A673 (cell line): ENCODE results near the gene YPEL2. TPM values are rescaled to one million over a fixed set of nuclear protein-coding genes. Genes with fewer than 3 reads are reported as not detected.

Source experiments
- BruUV-seq: library from RNA; stranded (reverse); fragments of 400-500 nt; replicated peaks from 2 replicates; lab custom pipeline; 2021; lab: Mats Ljungman, UMichigan
- CTCF ChIA-PET: fragments of 300-600 bp; sonication (Branson Sonifier 250); formaldehyde crosslinking; loops from one replicate; lab custom pipeline; 2022; ENCODE audit warnings: antibody characterized with exemption; lab: Charles Lee
- POLR2A ChIA-PET: fragments of 300-600 bp; sonication (Branson Sonifier 250); formaldehyde crosslinking; loops from one replicate; lab custom pipeline; 2022; ENCODE audit warnings: antibody characterized with exemption; ENCODE audit not compliant: low non-redundant PET; lab: Charles Lee
- DNase-seq: peaks from one replicate; pipeline ENCODE4 v3.0.0-alpha.2; 2015; ENCODE audit warnings: low spot score
- H3K27ac ChIP-seq: fragments of 200-600 bp; sonication (generic); 2 replicates; pipeline ENCODE4 v1.5.1; 2016; ENCODE audit warnings: mixed run types, low read depth, mild to moderate bottlenecking, mixed read lengths, antibody characterized with exemption, low read length; ENCODE audit not compliant: poor library complexity, severe bottlenecking
- H3K27me3 ChIP-seq: fragments of 200-600 bp; sonication (generic); replicated peaks from 2 replicates; pipeline ENCODE4 v1.6.1; 2017; ENCODE audit warnings: mixed run types, low read depth, mild to moderate bottlenecking, mixed read lengths, antibody characterized with exemption, low read length; ENCODE audit not compliant: insufficient read depth, poor library complexity
- H3K36me3 ChIP-seq: fragments of 200-600 bp; sonication (generic); 2 replicates; pipeline ENCODE4 v1.6.1; 2016; ENCODE audit warnings: mixed run types, mild to moderate bottlenecking, mixed read lengths, antibody characterized with exemption, low read length; ENCODE audit not compliant: insufficient read depth, poor library complexity, severe bottlenecking
- H3K4me1 ChIP-seq: fragments of 200-600 bp; sonication (generic); 2 replicates; pipeline ENCODE4 v1.6.1; 2017; ENCODE audit warnings: mixed run types, mild to moderate bottlenecking, mixed read lengths, antibody characterized with exemption, low read length; ENCODE audit not compliant: insufficient read depth, poor library complexity, severe bottlenecking
- H3K4me3 ChIP-seq: fragments of 200-600 bp; sonication (generic); 2 replicates; pipeline ENCODE4 v1.5.1; 2016; ENCODE audit warnings: low read depth, mixed run types, mild to moderate bottlenecking, mixed read lengths, low read length; ENCODE audit not compliant: poor library complexity, severe bottlenecking
- H3K9me3 ChIP-seq: fragments of 200-600 bp; sonication (generic); 2 replicates; pipeline ENCODE4 v1.6.1; 2016; ENCODE audit warnings: mixed run types, low read depth, mild to moderate bottlenecking, mixed read lengths, antibody characterized with exemption, low read length; ENCODE audit not compliant: poor library complexity, severe bottlenecking
- EZH2 ChIP-seq: fragments of 200-600 bp; sonication (generic); IDR thresholded peaks from 2 replicates; pipeline ENCODE4 v1.6.1; 2017; ENCODE audit warnings: borderline replicate concordance, low read depth, mild to moderate bottlenecking, mixed read lengths, antibody characterized with exemption, low read length; ENCODE audit not compliant: poor library complexity, severe bottlenecking
- intact Hi-C: fragments of 100-400 bp; cut with micrococcal nuclease; formaldehyde crosslinking; loops from one replicate; pipeline ENCODE4 v1.10.0; 2022; ENCODE audit not compliant: unreplicated experiment
- total RNA-seq: library from RNA; stranded (reverse); gene quantifications from 2 replicates; pipeline ENCODE4 v1.2.3, GENCODE V29; 2021
- TF ChIP-seq, protein P1 (sequence below): fragments of 300-800, 200-600 bp; sonication (generic); conservative IDR thresholded peaks from 2 replicates; pipeline ENCODE4 v1.5.1; 2017; ENCODE audit warnings: low read depth, mild to moderate bottlenecking, antibody characterized with exemption, low read length, moderate library complexity, mixed read lengths

Gene YPEL2
- total RNA-seq, 1 experiment from 2014 or later: 0.60 TPM

DNA sequence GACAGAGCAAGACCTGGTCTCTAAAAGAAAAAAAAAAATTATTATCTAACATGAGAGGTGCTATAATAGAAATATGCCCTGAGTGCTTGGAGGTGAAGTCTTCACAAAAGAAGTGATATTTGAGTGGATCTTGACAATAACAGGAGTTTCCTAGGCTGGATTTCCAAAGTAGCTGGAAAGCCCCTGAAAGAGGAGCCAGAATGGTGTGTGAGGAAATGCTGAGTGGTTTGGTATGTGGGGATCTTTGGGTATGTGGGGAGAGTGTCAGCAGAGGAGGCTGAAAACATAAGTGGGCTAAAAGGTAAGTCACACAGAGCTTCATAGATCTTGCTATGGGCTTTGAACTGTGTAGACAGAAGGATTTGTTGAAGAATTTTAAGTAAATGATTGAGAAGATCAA is 100.1 kb downstream of the YPEL2 start:
- no peak for TF ChIP-seq EZH2
- TF ChIP-seq, protein P1, sequence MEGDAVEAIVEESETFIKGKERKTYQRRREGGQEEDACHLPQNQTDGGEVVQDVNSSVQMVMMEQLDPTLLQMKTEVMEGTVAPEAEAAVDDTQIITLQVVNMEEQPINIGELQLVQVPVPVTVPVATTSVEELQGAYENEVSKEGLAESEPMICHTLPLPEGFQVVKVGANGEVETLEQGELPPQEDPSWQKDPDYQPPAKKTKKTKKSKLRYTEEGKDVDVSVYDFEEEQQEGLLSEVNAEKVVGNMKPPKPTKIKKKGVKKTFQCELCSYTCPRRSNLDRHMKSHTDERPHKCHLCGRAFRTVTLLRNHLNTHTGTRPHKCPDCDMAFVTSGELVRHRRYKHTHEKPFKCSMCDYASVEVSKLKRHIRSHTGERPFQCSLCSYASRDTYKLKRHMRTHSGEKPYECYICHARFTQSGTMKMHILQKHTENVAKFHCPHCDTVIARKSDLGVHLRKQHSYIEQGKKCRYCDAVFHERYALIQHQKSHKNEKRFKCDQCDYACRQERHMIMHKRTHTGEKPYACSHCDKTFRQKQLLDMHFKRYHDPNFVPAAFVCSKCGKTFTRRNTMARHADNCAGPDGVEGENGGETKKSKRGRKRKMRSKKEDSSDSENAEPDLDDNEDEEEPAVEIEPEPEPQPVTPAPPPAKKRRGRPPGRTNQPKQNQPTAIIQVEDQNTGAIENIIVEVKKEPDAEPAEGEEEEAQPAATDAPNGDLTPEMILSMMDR: no peak
- Histone ChIP-seq H3K27me3 (no peaks in the 10 kb centered on the region), H3K9me3 (no peaks in the 10 kb centered on the region), H3K27ac (no peak overlapping the region), H3K36me3 (no peaks in the 10 kb centered on the region), H3K4me3 (no peak overlapping the region), H3K4me1 (peaks cover 6% of the 10 kb centered on the region)
- DNase-seq: no peak
- intact Hi-C loops: no loop called here
- POLR2A ChIA-PET: interaction anchor here (0.8 kb wide), 1 partner anchor 88 kb away, joined by 15 read pairs; no protein-coding TSS in a partner anchor
- CTCF ChIA-PET: no interaction called here
- no TSS peak for BruUV-seq

DNA sequence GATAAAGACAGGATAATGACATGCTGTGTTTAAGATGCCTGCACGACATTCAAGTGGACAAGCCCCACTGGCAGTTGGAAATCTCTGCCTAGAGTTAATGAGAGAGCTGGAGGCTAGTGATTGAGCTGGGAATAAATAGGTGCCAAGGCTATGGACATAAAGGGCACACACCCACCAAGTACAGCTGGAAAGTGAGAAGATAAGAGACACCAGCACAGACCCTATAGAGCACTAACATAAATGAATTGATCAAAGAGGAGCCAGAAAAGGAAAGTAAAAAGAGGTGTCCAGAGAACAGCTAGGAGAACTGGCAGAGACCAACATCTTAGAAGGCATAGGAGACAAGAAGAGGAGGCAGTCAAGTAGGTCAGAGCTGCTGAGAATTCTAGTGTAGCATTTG is 101.2 kb downstream of the YPEL2 start:
- Histone ChIP-seq H3K36me3 (no peaks in the 10 kb centered on the region), H3K27me3 (no peaks in the 10 kb centered on the region), H3K4me3 (no peak overlapping the region), H3K4me1 (peaks cover 6% of the 10 kb centered on the region), H3K27ac (no peak overlapping the region), H3K9me3 (no peaks in the 10 kb centered on the region)
- BruUV-seq: no TSS peak
- ChIA-PET POLR2A (no interaction called here), CTCF (interaction anchor here (0.6 kb wide), 1 partner anchor 97 kb away, joined by 3 read pairs; no protein-coding TSS in a partner anchor)
- no peak for DNase-seq
- TF ChIP-seq, protein P1: no peak
- no peak for TF ChIP-seq EZH2
- intact Hi-C loops: no loop called here

DNA sequence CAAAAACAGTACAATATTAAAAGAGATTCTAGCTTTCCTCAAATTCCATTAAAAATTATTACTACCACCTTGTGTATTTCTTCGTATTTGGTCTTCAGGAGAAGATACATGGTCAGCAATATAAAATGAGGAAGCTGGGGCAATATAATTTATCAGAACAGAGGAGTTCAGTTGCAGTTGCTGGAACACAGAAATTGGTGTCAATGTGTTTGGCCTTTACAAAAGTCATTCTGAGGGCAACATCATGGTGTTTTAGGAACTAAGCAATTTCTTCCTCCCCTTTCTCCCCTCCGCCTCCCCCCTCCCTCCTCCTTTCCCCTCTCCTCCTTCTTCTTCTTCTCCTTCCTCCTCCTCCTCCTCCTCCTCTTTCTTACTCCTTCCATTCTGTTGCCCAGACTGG is 102.1 kb downstream of the YPEL2 start:
- DNase-seq: no peak
- peaks cover 6% of the 10 kb centered on the region for H3K4me1 ChIP-seq
- POLR2A ChIA-PET: no interaction called here
- H3K4me3 ChIP-seq: no peak overlapping the region
- intact Hi-C loops: no loop called here
- no peak for TF ChIP-seq EZH2
- TF ChIP-seq, protein P1: no peak
- no peaks in the 10 kb centered on the region for H3K9me3 ChIP-seq
- BruUV-seq: no TSS peak
- no peaks in the 10 kb centered on the region for H3K27me3 ChIP-seq
- H3K27ac ChIP-seq: no peak overlapping the region
- CTCF ChIA-PET: no interaction called here
- no peaks in the 10 kb centered on the region for H3K36me3 ChIP-seq
